Mammary epithelial cell (primary cell): ENCODE results near the gene SPPL2B.

ENCODE experiments used
- EZH2 ChIP-seq: IDR thresholded peaks from 2 replicates; pipeline ENCODE4 v1.6.1; 2012; ENCODE audit warnings: low read length, inconsistent platforms, borderline replicate concordance
- TF ChIP-seq, protein P1 (sequence below), 2 donors: IDR thresholded peaks in 1 of 2; conservative IDR thresholded peaks in 1 of 2; 2 replicates each; pipeline ENCODE4 v1.5.1; 2011 to 2012; ENCODE audit warnings: inconsistent platforms in 2 of 2, low read length in 2 of 2, mild to moderate bottlenecking in 2 of 2, control low read depth in 1 of 2, low read depth in 1 of 2; ENCODE audit not compliant: insufficient read depth in 1 of 2; ENCODE audit errors: extremely low read depth in 1 of 2

DNA sequence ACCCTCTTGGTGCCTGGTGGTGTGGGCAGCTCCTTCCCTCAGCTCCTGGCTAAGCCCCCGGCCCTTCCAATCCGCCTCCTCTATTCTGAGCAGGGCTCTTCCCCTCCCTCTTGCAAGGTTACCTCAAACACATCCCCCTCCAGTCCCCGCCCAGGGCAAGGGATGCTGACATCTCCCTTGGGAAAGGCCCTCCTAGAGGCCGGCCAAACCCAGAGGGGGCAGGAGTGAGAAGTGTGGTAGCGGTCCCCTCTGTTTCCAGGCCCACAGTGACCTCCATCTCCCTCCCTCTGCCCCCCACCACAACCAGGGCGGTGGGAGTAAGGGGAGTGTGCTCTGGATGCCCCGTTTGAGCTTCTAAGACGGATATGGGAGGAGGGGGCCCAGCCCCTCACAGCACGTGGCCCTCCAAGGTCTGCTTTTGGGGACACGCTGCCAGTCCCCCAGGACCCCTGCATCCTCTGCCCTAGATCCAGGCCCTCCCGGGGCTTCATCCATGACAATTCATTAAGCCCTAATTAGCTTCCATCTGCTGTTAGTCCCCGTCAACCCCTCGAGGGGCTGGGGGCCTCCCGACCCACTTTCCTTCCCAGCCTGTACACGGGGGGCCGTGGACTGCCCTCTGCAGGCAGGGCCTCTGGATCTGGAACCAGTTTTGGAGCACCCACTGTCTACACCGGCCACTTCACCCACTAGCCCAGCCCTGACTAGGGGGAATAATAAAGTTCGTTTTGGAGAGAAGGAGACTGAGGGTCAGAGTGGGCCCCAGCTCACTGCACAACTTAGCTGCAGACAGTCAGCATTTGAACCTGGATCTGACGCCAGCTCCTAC, 22.8 kb upstream of the SPPL2B start:
- TF ChIP-seq, protein P1, sequence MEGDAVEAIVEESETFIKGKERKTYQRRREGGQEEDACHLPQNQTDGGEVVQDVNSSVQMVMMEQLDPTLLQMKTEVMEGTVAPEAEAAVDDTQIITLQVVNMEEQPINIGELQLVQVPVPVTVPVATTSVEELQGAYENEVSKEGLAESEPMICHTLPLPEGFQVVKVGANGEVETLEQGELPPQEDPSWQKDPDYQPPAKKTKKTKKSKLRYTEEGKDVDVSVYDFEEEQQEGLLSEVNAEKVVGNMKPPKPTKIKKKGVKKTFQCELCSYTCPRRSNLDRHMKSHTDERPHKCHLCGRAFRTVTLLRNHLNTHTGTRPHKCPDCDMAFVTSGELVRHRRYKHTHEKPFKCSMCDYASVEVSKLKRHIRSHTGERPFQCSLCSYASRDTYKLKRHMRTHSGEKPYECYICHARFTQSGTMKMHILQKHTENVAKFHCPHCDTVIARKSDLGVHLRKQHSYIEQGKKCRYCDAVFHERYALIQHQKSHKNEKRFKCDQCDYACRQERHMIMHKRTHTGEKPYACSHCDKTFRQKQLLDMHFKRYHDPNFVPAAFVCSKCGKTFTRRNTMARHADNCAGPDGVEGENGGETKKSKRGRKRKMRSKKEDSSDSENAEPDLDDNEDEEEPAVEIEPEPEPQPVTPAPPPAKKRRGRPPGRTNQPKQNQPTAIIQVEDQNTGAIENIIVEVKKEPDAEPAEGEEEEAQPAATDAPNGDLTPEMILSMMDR (conservative IDR thresholded peaks at IDR 0.05 in 1 of 2, IDR thresholded peaks at IDR 0.05 in 1 of 2; ENCODE audit: extremely low read depth in 1 of 2, insufficient read depth in 1 of 2, low read depth in 1 of 2, low read length in 2 of 2): no peak
- TF ChIP-seq EZH2: no peak
